Measurements from ENCODE around the gene ENTHD1. TPM values are rescaled to one million over a fixed set of nuclear protein-coding genes. Genes with fewer than 3 reads are reported as not detected.

Gene ENTHD1
- total RNA-seq, 4 donors from 2014 or later = not detected

DNA sequence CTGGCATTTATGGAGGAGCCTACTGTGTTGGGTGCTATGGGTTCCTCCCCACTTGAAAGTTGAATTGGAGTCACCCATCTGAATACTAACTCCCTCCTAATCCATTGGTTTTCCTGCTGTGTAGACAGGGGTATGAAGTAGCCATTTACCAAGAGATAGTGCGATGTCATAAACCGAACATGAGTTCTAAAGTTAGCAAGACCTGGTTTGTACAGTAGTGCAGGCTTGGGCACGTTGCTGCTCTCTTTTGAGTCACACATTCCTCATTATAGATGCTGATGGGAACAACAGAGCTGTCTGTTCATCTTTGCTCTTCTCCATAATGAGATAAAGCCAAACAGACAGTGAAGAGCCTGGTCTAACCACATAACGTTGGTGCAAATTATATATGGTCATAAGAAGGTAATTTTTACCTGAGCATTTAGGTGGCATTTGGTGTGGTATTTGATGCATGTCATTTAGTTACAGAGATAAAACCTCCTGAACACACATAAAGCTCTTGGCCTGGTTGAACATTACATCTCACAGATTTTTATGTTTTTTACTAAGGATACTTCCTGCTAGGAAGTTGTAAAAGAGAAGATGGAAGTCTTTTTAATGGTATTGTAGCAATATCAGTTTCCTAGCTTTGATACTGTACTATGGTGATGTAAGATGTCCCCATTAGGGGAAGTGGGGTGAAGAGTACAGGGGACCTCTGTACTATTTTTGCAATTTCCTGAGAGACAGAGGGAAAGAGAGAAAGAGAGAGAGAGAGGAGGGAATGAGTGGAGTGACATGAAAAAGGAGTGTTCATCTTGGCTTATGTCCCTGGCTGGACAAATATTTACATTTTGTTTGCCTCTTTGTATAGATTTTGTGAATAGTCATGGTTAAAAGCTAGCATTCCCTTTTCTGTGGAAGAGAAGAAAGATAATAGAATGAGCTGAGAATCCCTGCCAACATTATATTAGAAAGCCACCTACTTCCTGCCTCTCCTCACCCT lies 35.3 kb upstream of the ENTHD1 start:
- intact Hi-C loops (cut with DNase I; ENCODE audit: low total_unique reads) = no loop called here
- WGBS, 2 donors = 44 to 50% methylated on average over 4 of the region's 4 CpGs
- DNase-seq (ENCODE audit: low spot score in 2 of 2) = no peak
- H3K4me3 ChIP-seq (ENCODE audit: low read depth, poor library complexity, severe bottlenecking) = no peak overlapping the region
- TF ChIP-seq, protein P1, sequence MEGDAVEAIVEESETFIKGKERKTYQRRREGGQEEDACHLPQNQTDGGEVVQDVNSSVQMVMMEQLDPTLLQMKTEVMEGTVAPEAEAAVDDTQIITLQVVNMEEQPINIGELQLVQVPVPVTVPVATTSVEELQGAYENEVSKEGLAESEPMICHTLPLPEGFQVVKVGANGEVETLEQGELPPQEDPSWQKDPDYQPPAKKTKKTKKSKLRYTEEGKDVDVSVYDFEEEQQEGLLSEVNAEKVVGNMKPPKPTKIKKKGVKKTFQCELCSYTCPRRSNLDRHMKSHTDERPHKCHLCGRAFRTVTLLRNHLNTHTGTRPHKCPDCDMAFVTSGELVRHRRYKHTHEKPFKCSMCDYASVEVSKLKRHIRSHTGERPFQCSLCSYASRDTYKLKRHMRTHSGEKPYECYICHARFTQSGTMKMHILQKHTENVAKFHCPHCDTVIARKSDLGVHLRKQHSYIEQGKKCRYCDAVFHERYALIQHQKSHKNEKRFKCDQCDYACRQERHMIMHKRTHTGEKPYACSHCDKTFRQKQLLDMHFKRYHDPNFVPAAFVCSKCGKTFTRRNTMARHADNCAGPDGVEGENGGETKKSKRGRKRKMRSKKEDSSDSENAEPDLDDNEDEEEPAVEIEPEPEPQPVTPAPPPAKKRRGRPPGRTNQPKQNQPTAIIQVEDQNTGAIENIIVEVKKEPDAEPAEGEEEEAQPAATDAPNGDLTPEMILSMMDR (IDR thresholded peaks at IDR 0.05) = no peak
- no peak for TF ChIP-seq POLR2A (IDR thresholded peaks at IDR 0.05)

DNA sequence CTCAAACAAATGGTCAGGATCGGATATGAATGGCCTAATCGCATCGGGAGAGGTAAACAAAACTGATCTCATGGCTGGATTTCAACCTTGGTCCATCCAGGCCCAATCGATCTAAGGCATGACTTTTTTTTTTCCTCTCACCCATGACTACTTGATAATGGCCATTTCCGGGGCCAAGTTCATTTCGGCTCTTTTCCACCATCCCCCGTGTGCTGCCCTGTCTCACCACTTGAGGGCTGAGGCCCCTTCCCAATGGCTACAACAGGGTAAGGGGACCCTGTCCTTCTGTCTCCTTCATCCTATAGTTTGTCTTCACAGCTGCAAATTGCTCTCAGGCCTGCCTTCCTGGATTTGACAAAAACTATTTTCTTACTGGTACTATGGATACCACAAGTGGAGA lies 34.0 kb upstream of the ENTHD1 start:
- TF ChIP-seq, protein P1 (IDR thresholded peaks at IDR 0.05) = no peak
- no peak for TF ChIP-seq POLR2A (IDR thresholded peaks at IDR 0.05)
- H3K4me3 ChIP-seq (ENCODE audit: low read depth, poor library complexity, severe bottlenecking) = no peak overlapping the region
- intact Hi-C loops (cut with DNase I; ENCODE audit: low total_unique reads) = no loop called here
- DNase-seq (ENCODE audit: low spot score in 2 of 2) = no peak
- 64 to 67% methylated on average over 7 of the region's 7 CpGs for WGBS, 2 donors

DNA sequence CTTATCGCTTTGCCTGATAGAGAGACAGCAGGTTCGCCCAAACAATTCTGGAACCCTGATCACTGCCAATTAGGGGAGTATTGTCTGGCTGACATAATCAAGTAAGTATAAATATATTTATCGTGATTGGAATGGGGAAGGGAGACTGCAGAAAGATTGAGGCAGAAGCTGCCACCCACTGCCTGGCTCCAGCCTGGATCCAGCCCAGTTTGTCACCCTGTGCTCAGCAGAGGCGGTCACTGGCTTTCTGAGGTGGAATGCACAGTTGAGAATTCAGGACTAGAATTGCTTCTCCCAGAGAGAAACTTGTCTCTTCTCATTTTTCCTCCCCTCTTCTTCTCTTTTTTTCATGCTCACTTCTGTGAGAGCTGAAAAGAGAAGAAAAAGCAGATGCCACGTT lies 33.2 kb upstream of the ENTHD1 start:
- no peak for TF ChIP-seq POLR2A (IDR thresholded peaks at IDR 0.05)
- TF ChIP-seq, protein P1 (IDR thresholded peaks at IDR 0.05) = no peak
- WGBS, 2 donors = 63 to 67% methylated on average over 5 of the region's 5 CpGs
- no peak for DNase-seq (ENCODE audit: low spot score in 2 of 2)
- H3K4me3 ChIP-seq (ENCODE audit: low read depth, poor library complexity, severe bottlenecking) = no peak overlapping the region
- intact Hi-C loops (cut with DNase I; ENCODE audit: low total_unique reads) = no loop called here

DNA sequence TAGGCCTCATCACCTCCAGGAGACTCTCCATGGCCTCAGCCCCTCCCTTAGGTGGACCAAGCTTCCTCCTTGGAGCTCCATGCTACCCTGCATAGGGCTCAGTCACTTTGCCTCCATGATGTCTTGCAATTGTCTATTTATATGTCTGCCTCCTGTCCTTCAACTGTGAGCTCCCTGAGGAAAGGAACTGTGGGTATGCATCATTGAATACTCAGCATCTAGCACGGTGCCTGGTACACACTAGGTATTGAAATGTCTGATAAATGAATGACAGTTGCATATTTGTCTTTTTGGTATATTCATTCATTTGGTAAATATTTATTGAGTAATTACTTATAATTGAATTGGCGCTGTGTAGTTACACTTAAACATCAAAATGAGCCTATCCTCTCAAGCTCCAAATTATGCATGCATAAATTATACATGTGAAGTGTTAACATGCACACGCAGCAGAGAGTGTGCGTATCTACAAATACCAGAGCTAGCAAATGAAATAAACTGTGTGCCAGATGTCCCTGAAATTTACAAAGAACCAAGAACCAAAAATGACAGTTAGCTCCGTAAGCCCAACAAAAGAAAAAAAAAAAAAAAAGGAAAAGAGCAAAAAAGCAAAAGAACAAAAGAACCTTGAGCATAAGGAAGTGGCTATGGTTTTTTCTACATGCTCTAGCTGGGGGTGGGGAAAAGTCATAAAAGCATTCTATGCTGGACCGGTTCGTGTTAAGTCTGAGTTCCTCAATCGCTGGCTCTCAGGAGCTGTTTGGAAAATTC lies 32.5 kb upstream of the ENTHD1 start:
- TF ChIP-seq, protein P1 (IDR thresholded peaks at IDR 0.05) = no peak
- TF ChIP-seq POLR2A (IDR thresholded peaks at IDR 0.05) = no peak
- no peak for DNase-seq (ENCODE audit: low spot score in 2 of 2)
- H3K4me3 ChIP-seq (ENCODE audit: low read depth, poor library complexity, severe bottlenecking) = no peak overlapping the region
- WGBS, 2 donors = 57 to 60% methylated on average over 8 of the region's 8 CpGs
- intact Hi-C loops (cut with DNase I; ENCODE audit: low total_unique reads) = no loop called here

DNA sequence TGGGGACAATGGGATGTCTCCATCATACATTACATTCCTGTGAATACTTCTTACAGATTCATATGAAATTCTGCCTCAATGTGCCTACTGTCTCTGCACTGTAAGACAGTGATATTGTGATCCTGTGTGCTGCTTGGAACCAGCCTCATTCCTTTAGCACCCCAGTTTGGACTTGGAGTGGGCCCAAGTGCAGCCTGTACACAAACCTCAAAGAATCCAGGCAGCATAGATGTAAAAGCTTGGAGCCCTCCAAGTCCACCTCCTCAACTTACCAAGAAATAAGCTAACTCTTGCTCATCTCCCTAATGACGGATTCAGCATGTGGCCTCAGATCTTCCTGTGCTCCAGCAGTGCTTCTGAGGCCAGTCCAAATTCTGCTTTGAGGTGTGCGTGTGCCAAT lies 31.7 kb upstream of the ENTHD1 start:
- DNase-seq (ENCODE audit: low spot score in 2 of 2) = no peak
- intact Hi-C loops (cut with DNase I; ENCODE audit: low total_unique reads) = no loop called here
- no peak overlapping the region for H3K4me3 ChIP-seq (ENCODE audit: low read depth, poor library complexity, severe bottlenecking)
- 52 to 56% methylated on average over 2 of the region's 2 CpGs for WGBS, 2 donors
- TF ChIP-seq, protein P1 (IDR thresholded peaks at IDR 0.05) = no peak
- TF ChIP-seq POLR2A (IDR thresholded peaks at IDR 0.05) = no peak
